ENCODE measurements around the gene PTPRM. TPM values are rescaled to one million over a fixed set of nuclear protein-coding genes. Genes with fewer than 3 reads are reported as not detected.

PTPRM gene
- total and polyA plus RNA-seq, 2 of the 8 experiments (the other 6 are each of a cell fraction or from before 2014, with no cell fraction given), result 4.1 to 7.0 TPM

DNA sequence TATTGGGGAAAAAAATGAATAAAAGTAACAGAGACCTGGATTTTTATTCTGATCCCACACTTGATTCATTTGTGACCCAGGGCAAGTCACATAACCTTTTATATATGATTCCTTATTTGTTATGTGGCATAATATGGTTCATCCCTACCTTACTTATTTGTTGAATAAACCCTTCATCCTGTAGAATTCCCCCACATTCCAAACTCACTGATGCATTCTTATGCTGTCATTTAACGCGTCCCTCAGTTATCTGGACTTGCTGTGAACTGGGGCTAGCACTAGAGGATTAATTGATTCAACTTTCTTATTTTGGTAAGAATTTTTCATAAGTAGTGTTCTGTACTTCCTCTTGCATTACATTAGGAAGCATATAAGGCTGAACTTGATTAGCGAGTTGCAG is 657.5 kb downstream of the PTPRM start (continued):
- TF ChIP-seq CREB1 (IDR thresholded peaks at IDR 0.05), result no peak
- TF ChIP-seq CHD2 (IDR thresholded peaks at IDR 0.05; ENCODE audit: low read length), result no peak
- no peak for TF ChIP-seq POLR2AphosphoS5 (IDR thresholded peaks at IDR 0.05; ENCODE audit: low read depth, low read length)
- no peak for TF ChIP-seq RNF2 (IDR thresholded peaks at IDR 0.05; ENCODE audit: borderline replicate concordance, low read depth, low read length, missing control alignments, poor library complexity, severe bottlenecking)
- TF ChIP-seq, protein P1, sequence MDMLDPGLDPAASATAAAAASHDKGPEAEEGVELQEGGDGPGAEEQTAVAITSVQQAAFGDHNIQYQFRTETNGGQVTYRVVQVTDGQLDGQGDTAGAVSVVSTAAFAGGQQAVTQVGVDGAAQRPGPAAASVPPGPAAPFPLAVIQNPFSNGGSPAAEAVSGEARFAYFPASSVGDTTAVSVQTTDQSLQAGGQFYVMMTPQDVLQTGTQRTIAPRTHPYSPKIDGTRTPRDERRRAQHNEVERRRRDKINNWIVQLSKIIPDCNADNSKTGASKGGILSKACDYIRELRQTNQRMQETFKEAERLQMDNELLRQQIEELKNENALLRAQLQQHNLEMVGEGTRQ (IDR thresholded peaks at IDR 0.05; ENCODE audit: low read length), result no peak
- TF ChIP-seq, protein P2, sequence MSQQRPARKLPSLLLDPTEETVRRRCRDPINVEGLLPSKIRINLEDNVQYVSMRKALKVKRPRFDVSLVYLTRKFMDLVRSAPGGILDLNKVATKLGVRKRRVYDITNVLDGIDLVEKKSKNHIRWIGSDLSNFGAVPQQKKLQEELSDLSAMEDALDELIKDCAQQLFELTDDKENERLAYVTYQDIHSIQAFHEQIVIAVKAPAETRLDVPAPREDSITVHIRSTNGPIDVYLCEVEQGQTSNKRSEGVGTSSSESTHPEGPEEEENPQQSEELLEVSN (IDR thresholded peaks at IDR 0.05), result no peak
- TF ChIP-seq EP300 (IDR thresholded peaks at IDR 0.05; ENCODE audit: borderline replicate concordance in 1 of 2, low read depth in 2 of 2, low read length in 2 of 2), result no peak
